ENCODE measurements around the gene KRTAP26-1. TPM values are rescaled to one million over a fixed set of nuclear protein-coding genes. Genes with fewer than 3 reads are reported as not detected.

KRTAP26-1 gene
- not detected for total RNA-seq

GRCh38 chr21:30320215-30320614 lies at the start of gene KRTAP26-1:
KRTAP26-1 (minus strand) TSS chr21:30320315; CDS start chr21:30320035, 280 bp downstream.
- TF ChIP-seq POLR2A (IDR thresholded peaks at IDR 0.05) (no peak), CTCF (IDR thresholded peaks at IDR 0.05 in 4 of 5, conservative IDR thresholded peaks at IDR 0.05 in 1 of 5) (no peak)
- no peaks in the 10 kb centered on the region for H3K4me1 ChIP-seq
- ATAC-seq (no peak), DNase-seq (no peak)
- H3K27ac ChIP-seq, result no peak within 1 kb of the TSS
- no peaks in the 10 kb centered on the region for H3K36me3 ChIP-seq
- intact Hi-C loops (cut with DNase I; ENCODE audit: low total_unique reads) (no loop called here), in situ Hi-C loops (cut with MboI; ENCODE audit: low sequenced_read_pairs in 4 of 4) (no loop called here)
- no peaks in the 10 kb centered on the region for H3K27me3 ChIP-seq
- H3K4me3 ChIP-seq, result no peak within 1 kb of the TSS
- no peaks in the 10 kb centered on the region for H3K9me3 ChIP-seq

- DNase-seq (no peak), ATAC-seq (no peak)
- H3K4me1 ChIP-seq, result no peaks in the 10 kb centered on the region
- no peaks in the 10 kb centered on the region for H3K27me3 ChIP-seq
- no peak overlapping the region for H3K4me3 ChIP-seq
- H3K27ac ChIP-seq, result no peak overlapping the region
- in situ Hi-C loops (cut with MboI; ENCODE audit: low sequenced_read_pairs in 4 of 4), result no loop called here
- no peak for TF ChIP-seq POLR2A (IDR thresholded peaks at IDR 0.05)
- intact Hi-C loops (cut with DNase I; ENCODE audit: low total_unique reads), result no loop called here
- H3K36me3 ChIP-seq, result no peaks in the 10 kb centered on the region
- H3K9me3 ChIP-seq, result no peaks in the 10 kb centered on the region
Measured at GRCh38 chr21:30355906-30356305, 35.8 kb upstream of the KRTAP26-1 start.

GRCh38 chr21:30354308-30355005 lies 34.3 kb upstream of the KRTAP26-1 start:
- Histone ChIP-seq H3K36me3 (no peaks in the 10 kb centered on the region), H3K27me3 (no peaks in the 10 kb centered on the region), H3K9me3 (no peaks in the 10 kb centered on the region), H3K27ac (no peak overlapping the region), H3K4me3 (no peak overlapping the region), H3K4me1 (no peaks in the 10 kb centered on the region)
- in situ Hi-C loops (cut with MboI; ENCODE audit: low sequenced_read_pairs in 4 of 4), result no loop called here
- ATAC-seq, result no peak
- no peak for DNase-seq
- intact Hi-C loops (cut with DNase I; ENCODE audit: low total_unique reads), result no loop called here
- TF ChIP-seq CTCF (IDR thresholded peaks at IDR 0.05 in 4 of 5, conservative IDR thresholded peaks at IDR 0.05 in 1 of 5) (no peak), POLR2A (IDR thresholded peaks at IDR 0.05) (no peak)

- TF ChIP-seq POLR2A (IDR thresholded peaks at IDR 0.05), result no peak
- TF ChIP-seq CTCF (IDR thresholded peaks at IDR 0.05 in 4 of 5, conservative IDR thresholded peaks at IDR 0.05 in 1 of 5), result no peak
- in situ Hi-C loops (cut with MboI; ENCODE audit: low sequenced_read_pairs in 4 of 4), result no loop called here
- no peaks in the 10 kb centered on the region for H3K9me3 ChIP-seq
- intact Hi-C loops (cut with DNase I; ENCODE audit: low total_unique reads), result no loop called here
- H3K36me3 ChIP-seq, result no peaks in the 10 kb centered on the region
- H3K27me3 ChIP-seq, result no peaks in the 10 kb centered on the region
- DNase-seq (no peak), ATAC-seq (no peak)
- H3K27ac ChIP-seq, result no peak overlapping the region
- H3K4me1 ChIP-seq, result no peaks in the 10 kb centered on the region
- no peak overlapping the region for H3K4me3 ChIP-seq
Measured at GRCh38 chr21:30351534-30351933, 31.4 kb upstream of the KRTAP26-1 start.

- Histone ChIP-seq H3K36me3 (no peaks in the 10 kb centered on the region), H3K4me1 (no peaks in the 10 kb centered on the region), H3K4me3 (no peak overlapping the region), H3K27me3 (no peaks in the 10 kb centered on the region), H3K9me3 (no peaks in the 10 kb centered on the region), H3K27ac (no peak overlapping the region)
- intact Hi-C loops (cut with DNase I; ENCODE audit: low total_unique reads) (loop anchor here (10.0 kb wide), 1 partner anchor 385 kb away; no protein-coding TSS in a partner anchor), in situ Hi-C loops (cut with MboI; ENCODE audit: low sequenced_read_pairs in 4 of 4) (loop anchor here in 2 of 4 donors (25.0 kb wide), 1 partner anchor 738 kb away; no protein-coding TSS in a partner anchor)
- no peak for ATAC-seq
- DNase-seq, result no peak
- TF ChIP-seq CTCF (IDR thresholded peaks at IDR 0.05 in 4 of 5, conservative IDR thresholded peaks at IDR 0.05 in 1 of 5) (no peak), POLR2A (IDR thresholded peaks at IDR 0.05) (no peak)
Measured at GRCh38 chr21:30349572-30349971, 29.5 kb upstream of the KRTAP26-1 start.
